ENCODE data around the gene MACROD1.

GRCh38 chr11:64037027-64037634 is 128.8 kb downstream of the MACROD1 start:
- no peak for TF ChIP-seq POLR2A (IDR thresholded peaks at IDR 0.05; ENCODE audit: low read depth, low read length)
- no peak for TF ChIP-seq CTCF (IDR thresholded peaks at IDR 0.05 in 2 of 3, conservative IDR thresholded peaks at IDR 0.05 in 1 of 3; ENCODE audit: control insufficient read depth in 2 of 3, extremely low read depth in 1 of 3, insufficient read depth in 1 of 3, low read depth in 3 of 3, low read length in 3 of 3)
- no peak for TF ChIP-seq NFIC (IDR thresholded peaks at IDR 0.05; ENCODE audit: low read depth, low read length)
- no peak for TF ChIP-seq IRF3 (IDR thresholded peaks at IDR 0.05)
- no peak for TF ChIP-seq PRDM15 (CRISPR knock-in tag; IDR thresholded peaks at IDR 0.05)
- TF ChIP-seq LARP7 (IDR thresholded peaks at IDR 0.05) = no peak
- TF ChIP-seq ZNF384 (IDR thresholded peaks at IDR 0.05; ENCODE audit: borderline replicate concordance, low read depth, low read length) = no peak
- no peak for TF ChIP-seq TCF12 (IDR thresholded peaks at IDR 0.05; ENCODE audit: low read depth, low read length)
- TF ChIP-seq RAD51 (IDR thresholded peaks at IDR 0.05) = no peak
- no peak for TF ChIP-seq SP1 (IDR thresholded peaks at IDR 0.05; ENCODE audit: low read depth, low read length)
- no peak for TF ChIP-seq MEF2A (IDR thresholded peaks at IDR 0.05; ENCODE audit: insufficient read depth, low read depth, low read length)

Data from GM12878 (cell line).